Dedifferentiated amniotic fluid mesenchymal stem cell (primary cell): Measurements from ENCODE around the gene NEDD4L.
"Not testable (repeated sequence)": the region's sequence is repeated elsewhere in the genome, so short reads cannot be mapped to it uniquely, and the experiment has no call there.

Experiments
- DNase-seq: peaks from one replicate; pipeline ENCODE4 v3.0.0-alpha.2; 2016; ENCODE audit errors: extremely low spot score

NEDD4L gene

GRCh38 chr18:58026857-58027256 is 17.2 kb upstream of the NEDD4L start:
- DNase-seq = no peak

GRCh38 chr18:58027341-58027740 is 16.7 kb upstream of the NEDD4L start:
- DNase-seq = no peak

- DNase-seq = no peak
Observed at GRCh38 chr18:58028109-58028784, 15.8 kb upstream of the NEDD4L start.

- DNase-seq = no peak
Observed at GRCh38 chr18:58032233-58032632, 11.8 kb upstream of the NEDD4L start.

GRCh38 chr18:58033216-58033615 is 10.8 kb upstream of the NEDD4L start:
- DNase-seq = no peak

GRCh38 chr18:58034370-58034769 is 9.7 kb upstream of the NEDD4L start:
- no peak for DNase-seq

- no peak for DNase-seq
Observed at GRCh38 chr18:58037163-58037562, 6.9 kb upstream of the NEDD4L start.

GRCh38 chr18:58038063-58038462 is 6.0 kb upstream of the NEDD4L start:
- no peak for DNase-seq

- no peak for DNase-seq
Observed at GRCh38 chr18:58041633-58042032, 2.4 kb upstream of the NEDD4L start.

GRCh38 chr18:58042826-58043490 is 1.1 kb upstream of the NEDD4L start:
- no peak for DNase-seq

- DNase-seq = peak; percentile 35
Observed at GRCh38 chr18:58044370-58045241, 580 bp downstream of the NEDD4L start.

- no peak for DNase-seq
Observed at GRCh38 chr18:58045242-58046092, 1.4 kb downstream of the NEDD4L start.

- no peak for DNase-seq
Observed at GRCh38 chr18:58046093-58046793, 2.2 kb downstream of the NEDD4L start.

- no peak for DNase-seq
Observed at GRCh38 chr18:58046794-58047555, 2.9 kb downstream of the NEDD4L start.

GRCh38 chr18:58047556-58047882 is 3.5 kb downstream of the NEDD4L start:
- no peak for DNase-seq

GRCh38 chr18:58048081-58048642 is 4.1 kb downstream of the NEDD4L start:
- no peak for DNase-seq

- no peak for DNase-seq
Observed at GRCh38 chr18:58049000-58049688, 5.1 kb downstream of the NEDD4L start.

GRCh38 chr18:58050963-58051362 is 6.9 kb downstream of the NEDD4L start:
- not testable (repeated sequence) for DNase-seq

- DNase-seq = peak; percentile 63
Observed at GRCh38 chr18:58051765-58052460, 7.9 kb downstream of the NEDD4L start.
